Measurements from ENCODE around the gene GSTO2. TPM values are rescaled to one million over a fixed set of nuclear protein-coding genes. Genes with fewer than 3 reads are reported as not detected.

Gene GSTO2
- total RNA-seq, 6 experiments from 2014 or later, result 2.5 to 15.0 (median 12.3) TPM

- Mint-ChIP-seq H3K9me3 (no peaks in the 10 kb centered on the region), H3K4me3 (no peak overlapping the region), H3K4me1 (ENCODE audit: low read depth) (peaks cover 15% of the 10 kb centered on the region), H3K36me3 (ENCODE audit: low read depth) (peaks cover 48% of the 10 kb centered on the region), H3K27me3 (ENCODE audit: insufficient read depth) (no peaks in the 10 kb centered on the region), H3K27ac (0 out of 2 replicates have a peak overlapping the region, but pooled peaks have one; percentile 35)
- no peak for TF ChIP-seq CTCF (IDR thresholded peaks at IDR 0.05)
- no peak for DNase-seq
These were observed 1.1 kb upstream of the GSTO2 start for GRCh38 chr10:104267721-104268404.

GRCh38 chr10:104268405-104268712, 625 bp upstream of the GSTO2 start:
- no peak for DNase-seq
- Mint-ChIP-seq H3K4me1 (ENCODE audit: low read depth) (peaks cover 20% of the 10 kb centered on the region), H3K9me3 (no peaks in the 10 kb centered on the region), H3K4me3 (no peak overlapping the region), H3K27ac (no peak overlapping the region), H3K27me3 (ENCODE audit: insufficient read depth) (no peaks in the 10 kb centered on the region), H3K36me3 (ENCODE audit: low read depth) (peaks cover 48% of the 10 kb centered on the region)
- TF ChIP-seq CTCF (IDR thresholded peaks at IDR 0.05), result no peak

- no peaks in the 10 kb centered on the region for H3K27me3 Mint-ChIP-seq (ENCODE audit: insufficient read depth)
- peaks cover 32% of the 10 kb centered on the region for H3K4me1 Mint-ChIP-seq (ENCODE audit: low read depth)
- H3K9me3 Mint-ChIP-seq, result no peaks in the 10 kb centered on the region
- H3K4me3 Mint-ChIP-seq, result 0 out of 2 replicates have a peak overlapping the region, but pooled peaks have one; percentile 87
- H3K27ac Mint-ChIP-seq, result peak overlapping the region; percentile 72
- peaks cover 10% of the 10 kb centered on the region for H3K36me3 Mint-ChIP-seq (ENCODE audit: low read depth)
- DNase-seq, result peak; percentile 33
- TF ChIP-seq CTCF (IDR thresholded peaks at IDR 0.05), result no peak
These were observed 4.3 kb downstream of the GSTO2 start for GRCh38 chr10:104273286-104273685.

GRCh38 chr10:104273899-104274575, 5.1 kb downstream of the GSTO2 start:
- Mint-ChIP-seq H3K36me3 (ENCODE audit: low read depth) (peaks cover 8% of the 10 kb centered on the region), H3K27ac (peak overlapping the region; percentile 72), H3K9me3 (no peaks in the 10 kb centered on the region), H3K27me3 (ENCODE audit: insufficient read depth) (no peaks in the 10 kb centered on the region), H3K4me3 (peak overlapping the region; percentile 87; the same call in 1 of the 2 replicates), H3K4me1 (ENCODE audit: low read depth) (peaks cover 30% of the 10 kb centered on the region)
- no peak for TF ChIP-seq CTCF (IDR thresholded peaks at IDR 0.05)
- DNase-seq, result peak; percentile 27

GRCh38 chr10:104274762-104275721, 6.1 kb downstream of the GSTO2 start:
- no peak for DNase-seq
- peak overlapping the region; percentile 72 for H3K27ac Mint-ChIP-seq
- H3K27me3 Mint-ChIP-seq (ENCODE audit: insufficient read depth), result no peaks in the 10 kb centered on the region
- no peaks in the 10 kb centered on the region; the same call in 1 of the 2 replicates for H3K36me3 Mint-ChIP-seq (ENCODE audit: low read depth)
- no peaks in the 10 kb centered on the region for H3K9me3 Mint-ChIP-seq
- H3K4me1 Mint-ChIP-seq (ENCODE audit: low read depth), result peaks cover 30% of the 10 kb centered on the region
- peak; percentile 79 for TF ChIP-seq CTCF (IDR thresholded peaks at IDR 0.05)
- peak overlapping the region; percentile 87; the same call in 1 of the 2 replicates for H3K4me3 Mint-ChIP-seq
